PFSK-1 (cell line): Measurements from ENCODE around the gene ZC3H8.

ENCODE experiments used
- FOXP2 ChIP-seq: optimal IDR thresholded peaks from 2 replicates; pipeline ENCODE3; 2011; ENCODE audit warnings: borderline replicate concordance, control low read depth, inconsistent platforms; ENCODE audit not compliant: insufficient read depth; ENCODE audit errors: extremely low read length, extremely low read depth
- POLR2AphosphoS5 ChIP-seq: IDR thresholded peaks from 2 replicates; pipeline ENCODE4 v1.6.1; 2012; ENCODE audit warnings: low read depth, mild to moderate bottlenecking, control low read depth, low read length, moderate library complexity
- SIN3A ChIP-seq: IDR thresholded peaks from 2 replicates; pipeline ENCODE4 v1.6.1; 2012; ENCODE audit warnings: mild to moderate bottlenecking, low read length, moderate library complexity, borderline replicate concordance; ENCODE audit not compliant: insufficient read depth
- TF ChIP-seq, protein P1 (sequence below), 2 experiments: IDR thresholded peaks; 2 replicates each; pipeline versions ENCODE4 v1.6.1 to v1.8.0; 2011 to 2012; ENCODE audit warnings: low read depth in 2 of 2, low read length in 2 of 2, control low read depth in 1 of 2, inconsistent platforms in 1 of 2, mild to moderate bottlenecking in 1 of 2, moderate library complexity in 1 of 2; ENCODE audit not compliant: insufficient read depth in 1 of 2

DNA sequence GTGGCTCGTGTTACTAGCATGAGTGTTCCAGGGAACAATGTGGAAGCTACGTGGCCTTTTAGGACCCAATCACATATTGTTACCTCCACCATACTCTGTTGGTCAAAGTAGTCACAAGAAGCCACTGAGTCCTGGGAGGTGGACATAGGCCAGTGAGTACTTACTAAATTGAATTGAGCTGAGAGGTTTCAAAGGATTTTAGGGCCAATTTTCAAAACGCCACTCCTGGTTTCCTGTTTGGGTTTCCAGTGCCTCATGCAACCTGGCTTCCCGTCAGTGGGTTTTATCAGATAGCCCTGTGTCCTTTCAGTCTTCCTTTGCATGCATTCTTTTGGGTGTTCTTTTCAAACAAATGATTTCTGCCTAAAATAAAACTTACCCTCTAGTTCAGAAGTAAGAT is 60.4 kb downstream of the ZC3H8 start:
- TF ChIP-seq, protein P1, sequence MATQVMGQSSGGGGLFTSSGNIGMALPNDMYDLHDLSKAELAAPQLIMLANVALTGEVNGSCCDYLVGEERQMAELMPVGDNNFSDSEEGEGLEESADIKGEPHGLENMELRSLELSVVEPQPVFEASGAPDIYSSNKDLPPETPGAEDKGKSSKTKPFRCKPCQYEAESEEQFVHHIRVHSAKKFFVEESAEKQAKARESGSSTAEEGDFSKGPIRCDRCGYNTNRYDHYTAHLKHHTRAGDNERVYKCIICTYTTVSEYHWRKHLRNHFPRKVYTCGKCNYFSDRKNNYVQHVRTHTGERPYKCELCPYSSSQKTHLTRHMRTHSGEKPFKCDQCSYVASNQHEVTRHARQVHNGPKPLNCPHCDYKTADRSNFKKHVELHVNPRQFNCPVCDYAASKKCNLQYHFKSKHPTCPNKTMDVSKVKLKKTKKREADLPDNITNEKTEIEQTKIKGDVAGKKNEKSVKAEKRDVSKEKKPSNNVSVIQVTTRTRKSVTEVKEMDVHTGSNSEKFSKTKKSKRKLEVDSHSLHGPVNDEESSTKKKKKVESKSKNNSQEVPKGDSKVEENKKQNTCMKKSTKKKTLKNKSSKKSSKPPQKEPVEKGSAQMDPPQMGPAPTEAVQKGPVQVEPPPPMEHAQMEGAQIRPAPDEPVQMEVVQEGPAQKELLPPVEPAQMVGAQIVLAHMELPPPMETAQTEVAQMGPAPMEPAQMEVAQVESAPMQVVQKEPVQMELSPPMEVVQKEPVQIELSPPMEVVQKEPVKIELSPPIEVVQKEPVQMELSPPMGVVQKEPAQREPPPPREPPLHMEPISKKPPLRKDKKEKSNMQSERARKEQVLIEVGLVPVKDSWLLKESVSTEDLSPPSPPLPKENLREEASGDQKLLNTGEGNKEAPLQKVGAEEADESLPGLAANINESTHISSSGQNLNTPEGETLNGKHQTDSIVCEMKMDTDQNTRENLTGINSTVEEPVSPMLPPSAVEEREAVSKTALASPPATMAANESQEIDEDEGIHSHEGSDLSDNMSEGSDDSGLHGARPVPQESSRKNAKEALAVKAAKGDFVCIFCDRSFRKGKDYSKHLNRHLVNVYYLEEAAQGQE (IDR thresholded peaks at IDR 0.05; ENCODE audit: insufficient read depth in 1 of 2, low read depth in 2 of 2, low read length in 2 of 2), result no peak
- no peak for TF ChIP-seq POLR2AphosphoS5
- no peak for TF ChIP-seq FOXP2
- TF ChIP-seq SIN3A, result no peak
